ENCODE data around the gene CDKAL1.
"Not testable (repeated sequence)": the region's sequence is repeated elsewhere in the genome, so short reads cannot be mapped to it uniquely, and the experiment has no call there.

GRCh38 chr6:20525208-20525607 lies 9.0 kb upstream of the CDKAL1 start:
- TF ChIP-seq, protein P1, sequence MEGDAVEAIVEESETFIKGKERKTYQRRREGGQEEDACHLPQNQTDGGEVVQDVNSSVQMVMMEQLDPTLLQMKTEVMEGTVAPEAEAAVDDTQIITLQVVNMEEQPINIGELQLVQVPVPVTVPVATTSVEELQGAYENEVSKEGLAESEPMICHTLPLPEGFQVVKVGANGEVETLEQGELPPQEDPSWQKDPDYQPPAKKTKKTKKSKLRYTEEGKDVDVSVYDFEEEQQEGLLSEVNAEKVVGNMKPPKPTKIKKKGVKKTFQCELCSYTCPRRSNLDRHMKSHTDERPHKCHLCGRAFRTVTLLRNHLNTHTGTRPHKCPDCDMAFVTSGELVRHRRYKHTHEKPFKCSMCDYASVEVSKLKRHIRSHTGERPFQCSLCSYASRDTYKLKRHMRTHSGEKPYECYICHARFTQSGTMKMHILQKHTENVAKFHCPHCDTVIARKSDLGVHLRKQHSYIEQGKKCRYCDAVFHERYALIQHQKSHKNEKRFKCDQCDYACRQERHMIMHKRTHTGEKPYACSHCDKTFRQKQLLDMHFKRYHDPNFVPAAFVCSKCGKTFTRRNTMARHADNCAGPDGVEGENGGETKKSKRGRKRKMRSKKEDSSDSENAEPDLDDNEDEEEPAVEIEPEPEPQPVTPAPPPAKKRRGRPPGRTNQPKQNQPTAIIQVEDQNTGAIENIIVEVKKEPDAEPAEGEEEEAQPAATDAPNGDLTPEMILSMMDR (IDR thresholded peaks at IDR 0.05; ENCODE audit: low read depth, low read length, missing input control): not testable (repeated sequence)
- not testable (repeated sequence) for TF ChIP-seq GABPA (IDR thresholded peaks at IDR 0.05 in 1 of 2, conservative IDR thresholded peaks at IDR 0.05 in 1 of 2); JUND (IDR thresholded peaks at IDR 0.05); YY1 (IDR thresholded peaks at IDR 0.05); EGR1 (IDR thresholded peaks at IDR 0.05; ENCODE audit: low read depth in 2 of 2); REST (IDR thresholded peaks at IDR 0.05); SP1 (IDR thresholded peaks at IDR 0.05)
- TF ChIP-seq, protein P2, sequence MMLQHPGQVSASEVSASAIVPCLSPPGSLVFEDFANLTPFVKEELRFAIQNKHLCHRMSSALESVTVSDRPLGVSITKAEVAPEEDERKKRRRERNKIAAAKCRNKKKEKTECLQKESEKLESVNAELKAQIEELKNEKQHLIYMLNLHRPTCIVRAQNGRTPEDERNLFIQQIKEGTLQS (IDR thresholded peaks at IDR 0.05): not testable (repeated sequence)

All from liver (tissue), 3 donors.